Fibroblast of lung (primary cell): ENCODE results near the gene ZNF664. TPM values are rescaled to one million over a fixed set of nuclear protein-coding genes. Genes with fewer than 3 reads are reported as not detected.

Experiments used
- DNase-seq, 2 donors: peaks; one replicate each; pipeline versions ENCODE4 v3.0.0 to v3.0.0-alpha.2; 2010; ENCODE audit warnings: low read depth in 2 of 2
- H2AFZ ChIP-seq: 2 replicates; pipeline ENCODE4 v1.5.1; 2012; ENCODE audit warnings: low read length, control low read depth, inconsistent platforms
- H3K27ac ChIP-seq: 2 replicates; pipeline ENCODE4 v1.5.1; 2011; ENCODE audit warnings: low read length, control low read depth; ENCODE audit not compliant: insufficient read depth
- H3K27me3 ChIP-seq: 2 replicates; pipeline ENCODE4 v1.5.1; 2011; ENCODE audit warnings: mild to moderate bottlenecking, low read length; ENCODE audit not compliant: control insufficient read depth, insufficient read depth
- H3K36me3 ChIP-seq: 2 replicates; pipeline ENCODE4 v1.5.1; 2011; ENCODE audit warnings: low read length; ENCODE audit not compliant: control insufficient read depth, insufficient read depth
- H3K4me1 ChIP-seq: 2 replicates; pipeline ENCODE4 v1.5.1; 2011; ENCODE audit warnings: low read length; ENCODE audit not compliant: control insufficient read depth, insufficient read depth; ENCODE audit errors: extremely low read depth
- H3K4me2 ChIP-seq: 2 replicates; pipeline ENCODE4 v1.5.1; 2011; ENCODE audit warnings: low read length, control low read depth; ENCODE audit not compliant: insufficient read depth; ENCODE audit errors: extremely low read depth
- H3K4me3 ChIP-seq, 4 experiments: fragments of 200-600 bp in 1 of 4; sonication (generic) in 1 of 4; replicated peaks in 1 of 4; 2 replicates each; pipeline ENCODE4 v1.5.1; 2011 to 2016; ENCODE audit warnings: low read length in 4 of 4, low read depth in 3 of 4, mild to moderate bottlenecking in 3 of 4, control low read depth in 2 of 4, inconsistent platforms in 1 of 4, mixed read lengths in 1 of 4; ENCODE audit not compliant: insufficient read depth in 1 of 4; ENCODE audit errors: control extremely low read depth in 1 of 4
- H3K79me2 ChIP-seq: 2 replicates; pipeline ENCODE4 v1.5.1; 2012; ENCODE audit warnings: mild to moderate bottlenecking, low read length, inconsistent platforms; ENCODE audit not compliant: control insufficient read depth, insufficient read depth
- H3K9ac ChIP-seq: 2 replicates; pipeline ENCODE4 v1.5.1; 2011; ENCODE audit warnings: mild to moderate bottlenecking, low read length, control low read depth; ENCODE audit not compliant: insufficient read depth
- H3K9me3 ChIP-seq: 2 replicates; pipeline ENCODE4 v1.5.1; 2012; ENCODE audit warnings: low read depth, low read length; ENCODE audit not compliant: control insufficient read depth, insufficient read depth
- H4K20me1 ChIP-seq: 2 replicates; pipeline ENCODE4 v1.5.1; 2011; ENCODE audit warnings: low read length; ENCODE audit not compliant: control insufficient read depth, insufficient read depth; ENCODE audit errors: extremely low read depth
- EZH2 ChIP-seq: IDR thresholded peaks from 2 replicates; pipeline ENCODE4 v1.5.1; 2012; ENCODE audit warnings: low read length, control low read depth, mild to moderate bottlenecking; ENCODE audit errors: missing control alignments
- polyA plus RNA-seq, 2 donors: library from polyadenylated mRNA; depleted of rRNA in 1 of 2; stranded (reverse) in 1 of 2; unstranded in 1 of 2; fragments of >200 nt; gene quantifications; 2 replicates each; pipeline ENCODE4 v1.2.1, GENCODE V29; 2011 to 2012; ENCODE audit warnings: missing spikeins in 1 of 2
- total RNA-seq: library from RNA; depleted of rRNA; stranded (reverse); fragments of >200 nt; gene quantifications from 2 replicates; pipeline ENCODE4 v1.2.1, GENCODE V29; 2014
- TF ChIP-seq, protein P1 (sequence below), 2 donors: IDR thresholded peaks in 1 of 2; conservative IDR thresholded peaks in 1 of 2; 1 replicate in 1 of 2; 2 replicates in 1 of 2; pipeline ENCODE4 v1.5.1; 2011 to 2012; ENCODE audit warnings: low read length in 2 of 2, control low read depth in 1 of 2, inconsistent platforms in 1 of 2, low read depth in 1 of 2, mild to moderate bottlenecking in 1 of 2

Gene ZNF664
- total and polyA plus RNA-seq, 2 donors (not counting 1 experiment from before 2014, with no cell fraction given) = 43.9 to 55.1 TPM

DNA sequence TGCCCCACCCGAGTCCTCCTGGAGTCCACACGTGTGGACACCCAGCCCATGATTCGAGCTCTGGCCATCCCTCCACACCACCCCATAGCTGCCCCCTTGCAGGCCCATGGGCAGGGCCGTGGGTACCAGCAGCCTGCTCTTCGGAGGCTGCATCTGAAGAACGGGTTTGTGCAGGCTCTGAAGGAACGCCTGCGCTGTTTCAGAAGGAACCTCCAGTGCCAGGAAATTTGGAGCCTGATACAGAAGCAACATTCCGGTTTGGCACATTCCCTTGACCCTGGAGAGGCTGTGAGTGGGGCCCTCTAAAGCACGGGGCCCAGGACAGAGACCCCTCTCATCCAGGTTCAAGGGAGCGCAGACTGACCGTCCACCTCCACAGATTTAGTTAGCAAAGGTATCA lies 57.0 kb downstream of the ZNF664 start:
- Histone ChIP-seq H3K27me3 (no peaks in the 10 kb centered on the region), H4K20me1 (no peaks in the 10 kb centered on the region), H3K9me3 (no peaks in the 10 kb centered on the region), H3K4me2 (peak overlapping the region; percentile 18), H3K4me1 (peaks cover 11% of the 10 kb centered on the region), H3K9ac (no peak overlapping the region), H3K79me2 (no peaks in the 10 kb centered on the region), H3K27ac (peak overlapping the region; percentile 52), H3K36me3 (no peaks in the 10 kb centered on the region), H3K4me3 (no peak overlapping the region), H2AFZ (no peak overlapping the region)
- DNase-seq = no peak
- no peak for TF ChIP-seq EZH2
- TF ChIP-seq, protein P1, sequence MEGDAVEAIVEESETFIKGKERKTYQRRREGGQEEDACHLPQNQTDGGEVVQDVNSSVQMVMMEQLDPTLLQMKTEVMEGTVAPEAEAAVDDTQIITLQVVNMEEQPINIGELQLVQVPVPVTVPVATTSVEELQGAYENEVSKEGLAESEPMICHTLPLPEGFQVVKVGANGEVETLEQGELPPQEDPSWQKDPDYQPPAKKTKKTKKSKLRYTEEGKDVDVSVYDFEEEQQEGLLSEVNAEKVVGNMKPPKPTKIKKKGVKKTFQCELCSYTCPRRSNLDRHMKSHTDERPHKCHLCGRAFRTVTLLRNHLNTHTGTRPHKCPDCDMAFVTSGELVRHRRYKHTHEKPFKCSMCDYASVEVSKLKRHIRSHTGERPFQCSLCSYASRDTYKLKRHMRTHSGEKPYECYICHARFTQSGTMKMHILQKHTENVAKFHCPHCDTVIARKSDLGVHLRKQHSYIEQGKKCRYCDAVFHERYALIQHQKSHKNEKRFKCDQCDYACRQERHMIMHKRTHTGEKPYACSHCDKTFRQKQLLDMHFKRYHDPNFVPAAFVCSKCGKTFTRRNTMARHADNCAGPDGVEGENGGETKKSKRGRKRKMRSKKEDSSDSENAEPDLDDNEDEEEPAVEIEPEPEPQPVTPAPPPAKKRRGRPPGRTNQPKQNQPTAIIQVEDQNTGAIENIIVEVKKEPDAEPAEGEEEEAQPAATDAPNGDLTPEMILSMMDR (conservative IDR thresholded peaks at IDR 0.05 in 1 of 2, IDR thresholded peaks at IDR 0.05 in 1 of 2; ENCODE audit: low read depth in 1 of 2, low read length in 2 of 2) = no peak

- H3K4me2 ChIP-seq = peak overlapping the region; percentile 49
- no peaks in the 10 kb centered on the region for H4K20me1 ChIP-seq
- no peaks in the 10 kb centered on the region for H3K79me2 ChIP-seq
- peaks cover 11% of the 10 kb centered on the region for H3K4me1 ChIP-seq
- H3K27me3 ChIP-seq = no peaks in the 10 kb centered on the region
- H3K27ac ChIP-seq = peak overlapping the region; percentile 52
- H3K9ac ChIP-seq = no peak overlapping the region
- no peak overlapping the region for H2AFZ ChIP-seq
- H3K36me3 ChIP-seq = no peaks in the 10 kb centered on the region
- H3K9me3 ChIP-seq = no peaks in the 10 kb centered on the region
- DNase-seq = peak; percentile 66 to 87
- no peak overlapping the region for H3K4me3 ChIP-seq
- TF ChIP-seq EZH2 = no peak
- TF ChIP-seq, protein P1 (conservative IDR thresholded peaks at IDR 0.05 in 1 of 2, IDR thresholded peaks at IDR 0.05 in 1 of 2; ENCODE audit: low read depth in 1 of 2, low read length in 2 of 2) = no peak
Measured at GRCh38 chr12:124030510-124030909, 57.5 kb downstream of the ZNF664 start.

GRCh38 chr12:124031058-124031457 lies 58.0 kb downstream of the ZNF664 start:
- Histone ChIP-seq H4K20me1 (no peaks in the 10 kb centered on the region), H3K27me3 (no peaks in the 10 kb centered on the region), H2AFZ (no peak overlapping the region), H3K27ac (no peak overlapping the region), H3K4me1 (peaks cover 11% of the 10 kb centered on the region), H3K9me3 (no peaks in the 10 kb centered on the region), H3K4me3 (no peak overlapping the region), H3K4me2 (peak overlapping the region; percentile 49), H3K79me2 (no peaks in the 10 kb centered on the region), H3K36me3 (no peaks in the 10 kb centered on the region), H3K9ac (no peak overlapping the region)
- TF ChIP-seq, protein P1 (conservative IDR thresholded peaks at IDR 0.05 in 1 of 2, IDR thresholded peaks at IDR 0.05 in 1 of 2; ENCODE audit: low read depth in 1 of 2, low read length in 2 of 2) = no peak
- TF ChIP-seq EZH2 = no peak
- peak in 1 of 2 donors; percentile 21 for DNase-seq
